ENCODE data around the gene SAMD1. TPM values are rescaled to one million over a fixed set of nuclear protein-coding genes. Genes with fewer than 3 reads are reported as not detected.

Gene SAMD1
- total RNA-seq, 2 experiments from 2014 or later = 29.4 to 30.1 TPM

- peaks cover 52% of the 10 kb centered on the region for H3K4me1 ChIP-seq (ENCODE audit: insufficient read depth, low read length)
- peak; percentile 27 for ATAC-seq (ENCODE audit: poor library complexity)
- H3K9me3 ChIP-seq (ENCODE audit: control insufficient read depth in 1 of 2, insufficient read depth in 1 of 2, low read length in 2 of 2) = no peaks in the 10 kb centered on the region
- peak overlapping the region; percentile 65 to 83 for H3K27ac ChIP-seq (ENCODE audit: low read depth in 1 of 2, low read length in 2 of 2)
- TF ChIP-seq CTCF (IDR thresholded peaks at IDR 0.05) = no peak
- peak overlapping the region; percentile 58 for H3K4me3 ChIP-seq (ENCODE audit: low read length)
- Mint-ChIP-seq H3K36me3 (ENCODE audit: low read depth) (peaks cover 13% of the 10 kb centered on the region), H3K4me3 (peak overlapping the region; percentile 97), H3K9me3 (no peaks in the 10 kb centered on the region), H3K4me1 (ENCODE audit: low read depth) (peaks cover 48% of the 10 kb centered on the region), H3K27ac (peak overlapping the region; percentile 93), H3K27me3 (no peaks in the 10 kb centered on the region)
- CTCF ChIA-PET = interaction anchor here (1.3 kb wide), 1 partner anchor 19 kb away, joined by 14 read pairs; the partner anchor contains the start of gene ASF1B
- peak in 12 of 14 experiments; percentile 15 to 87 (median 40) for DNase-seq
- H3K27me3 ChIP-seq (ENCODE audit: control insufficient read depth in 1 of 2, insufficient read depth in 2 of 2, low read length in 2 of 2) = no peaks in the 10 kb centered on the region
- POLR2A ChIA-PET = interaction anchor here (1.0 to 2.7 kb wide), 11 partner anchors 13 to 371 kb away, joined by 3 to 27 read pairs (median 4); partner anchors contain the start of genes ASF1B, C19orf53, IL27RA and ZSWIM4
- no peaks in the 10 kb centered on the region for H3K36me3 ChIP-seq (ENCODE audit: insufficient read depth, low read length)
- intact Hi-C loops (cut with DNase I, micrococcal nuclease) = loop anchor here (1.0 to 5.0 kb wide), 4 partner anchors 18 to 238 kb away; partner anchors contain the start of genes ASF1B (in 2 of the 2) and MISP3 (in 1 of the 2)
Observed at GRCh38 chr19:14118165-14119051, 27.9 kb upstream of the SAMD1 start.

GRCh38 chr19:14117668-14118164, 27.2 kb upstream of the SAMD1 start, which contains the start of gene PRKACA:
TSS of gene PRKACA (minus strand) at chr19:14117762. CDS start at chr19:14117547, 215 bp downstream.
- TF ChIP-seq CTCF (IDR thresholded peaks at IDR 0.05) = no peak
- H3K27me3 ChIP-seq (ENCODE audit: control insufficient read depth in 1 of 2, insufficient read depth in 2 of 2, low read length in 2 of 2) = no peaks in the 10 kb centered on the region
- H3K27ac ChIP-seq (ENCODE audit: low read depth in 1 of 2, low read length in 2 of 2) = peak within 1 kb of the TSS; percentile 65 to 83
- Mint-ChIP-seq H3K27ac (peak within 1 kb of the TSS; percentile 93), H3K9me3 (no peaks in the 10 kb centered on the region), H3K36me3 (ENCODE audit: low read depth) (peaks cover 13% of the 10 kb centered on the region), H3K4me1 (ENCODE audit: low read depth) (peaks cover 55% of the 10 kb centered on the region), H3K4me3 (peak within 1 kb of the TSS; percentile 97), H3K27me3 (no peaks in the 10 kb centered on the region)
- H3K4me3 ChIP-seq (ENCODE audit: low read length) = peak within 1 kb of the TSS; percentile 86
- peaks cover 59% of the 10 kb centered on the region for H3K4me1 ChIP-seq (ENCODE audit: insufficient read depth, low read length)
- intact Hi-C loops (cut with DNase I, micrococcal nuclease) = loop anchor here (1.0 to 5.0 kb wide), 5 partner anchors 19 to 237 kb away; partner anchors contain the start of genes ASF1B (in 2 of the 2) and MISP3 (in 1 of the 2)
- ATAC-seq (ENCODE audit: poor library complexity) (peak; percentile 87), DNase-seq (peak; percentile 94 to 99 (median 97))
- POLR2A ChIA-PET = interaction anchor here (0.7 to 2.7 kb wide), 13 partner anchors 14 to 370 kb away, joined by 3 to 27 read pairs (median 4); partner anchors contain the start of genes ASF1B, C19orf53, IL27RA and MISP3
- no peaks in the 10 kb centered on the region for H3K9me3 ChIP-seq (ENCODE audit: control insufficient read depth in 1 of 2, insufficient read depth in 1 of 2, low read length in 2 of 2)
- no peaks in the 10 kb centered on the region for H3K36me3 ChIP-seq (ENCODE audit: insufficient read depth, low read length)
- CTCF ChIA-PET = interaction anchor here (1.3 kb wide), 1 partner anchor 19 kb away, joined by 14 read pairs; the partner anchor contains the start of gene ASF1B

GRCh38 chr19:14116918-14117578, 26.5 kb upstream of the SAMD1 start:
- ChIA-PET POLR2A (interaction anchor here (0.7 to 2.7 kb wide), 12 partner anchors 15 to 369 kb away, joined by 3 to 27 read pairs (median 4); partner anchors contain the start of genes ASF1B, C19orf53, IL27RA and MISP3), CTCF (interaction anchor here (1.3 to 4.2 kb wide), 2 partner anchors 20 kb away, joined by 14 to 18 read pairs; partner anchors contain the start of gene ASF1B)
- TF ChIP-seq CTCF (IDR thresholded peaks at IDR 0.05) = no peak
- DNase-seq (peak in 5 of 14 experiments; percentile 6 to 63 (median 22)), ATAC-seq (ENCODE audit: poor library complexity) (no peak)
- Histone ChIP-seq H3K9me3 (ENCODE audit: control insufficient read depth in 1 of 2, insufficient read depth in 1 of 2, low read length in 2 of 2) (no peaks in the 10 kb centered on the region), H3K4me3 (ENCODE audit: low read length) (peak overlapping the region; percentile 86), H3K4me1 (ENCODE audit: insufficient read depth, low read length) (peaks cover 65% of the 10 kb centered on the region), H3K27me3 (ENCODE audit: control insufficient read depth in 1 of 2, insufficient read depth in 2 of 2, low read length in 2 of 2) (no peaks in the 10 kb centered on the region), H3K27ac (ENCODE audit: low read depth in 1 of 2, low read length in 2 of 2) (no peak overlapping the region), H3K36me3 (ENCODE audit: insufficient read depth, low read length) (no peaks in the 10 kb centered on the region)
- Mint-ChIP-seq H3K36me3 (ENCODE audit: low read depth) (peaks cover 13% of the 10 kb centered on the region), H3K9me3 (no peaks in the 10 kb centered on the region), H3K27ac (peak overlapping the region; percentile 89), H3K4me1 (ENCODE audit: low read depth) (peaks cover 57% of the 10 kb centered on the region), H3K27me3 (no peaks in the 10 kb centered on the region), H3K4me3 (peak overlapping the region; percentile 93)
- intact Hi-C loops (cut with DNase I, micrococcal nuclease) = loop anchor here (1.0 to 5.0 kb wide), 3 partner anchors 26 to 45 kb away; partner anchors contain the start of gene MISP3 (in 1 of the 2)
